Daoy (cell line): ENCODE results near the gene CNNM2. TPM values are rescaled to one million over a fixed set of nuclear protein-coding genes. Genes with fewer than 3 reads are reported as not detected.
"Not testable (repeated sequence)": the region's sequence is repeated elsewhere in the genome, so short reads cannot be mapped to it uniquely, and the experiment has no call there.

Source experiments
- DNase-seq: peaks from one replicate; pipeline ENCODE4 v3.0.0-alpha.2; 2015; ENCODE audit warnings: low read depth
- total RNA-seq: library from RNA; depleted of rRNA; stranded (reverse); fragments of >200 nt; shearing (Covaris generic); gene quantifications from 2 replicates; pipeline ENCODE4 v1.2.3, GENCODE V29; 2014

CNNM2 gene
- total RNA-seq, 1 experiment from 2014 or later: 2.7 TPM

DNA sequence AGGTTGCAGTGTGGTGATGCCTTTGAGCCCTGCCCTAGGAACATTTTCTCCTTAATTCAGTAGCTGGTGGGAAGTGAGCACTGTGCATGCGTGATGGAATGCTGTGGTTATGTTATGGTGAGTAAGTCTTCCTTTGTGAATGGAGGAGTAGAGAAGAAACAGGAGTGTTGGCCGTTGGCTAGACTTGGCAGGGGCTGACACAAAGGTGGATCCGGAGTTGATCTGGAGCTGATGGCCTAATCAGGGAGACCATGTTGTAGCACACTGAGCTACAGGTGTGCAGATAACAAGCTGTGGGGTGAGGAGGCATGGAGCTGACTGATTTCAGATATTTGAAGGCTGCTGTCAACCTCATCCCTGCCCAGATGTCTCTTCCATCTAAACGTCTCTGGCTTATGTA lies 122.3 kb downstream of the CNNM2 start:
- DNase-seq: peak; percentile 69

DNA sequence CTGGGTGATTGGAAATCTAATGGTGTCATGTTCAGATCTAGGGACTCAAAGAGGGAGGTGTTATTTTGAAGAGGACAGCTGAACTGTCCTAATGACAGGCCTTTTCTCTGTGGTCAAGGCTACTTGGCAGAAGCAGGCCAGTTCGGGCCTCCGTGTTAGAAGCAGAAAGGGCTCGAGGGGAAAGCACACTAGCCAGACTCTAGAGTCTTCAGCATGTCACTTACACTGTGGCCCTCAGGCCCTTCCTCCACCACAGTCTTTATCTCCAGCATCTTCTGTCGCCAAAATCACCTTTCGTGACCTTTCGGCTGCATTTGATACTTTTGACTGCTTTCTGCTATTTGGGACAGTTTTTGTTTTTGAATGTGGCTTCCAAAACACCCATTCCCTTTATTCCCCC lies 123.3 kb downstream of the CNNM2 start:
- DNase-seq: no peak

DNA sequence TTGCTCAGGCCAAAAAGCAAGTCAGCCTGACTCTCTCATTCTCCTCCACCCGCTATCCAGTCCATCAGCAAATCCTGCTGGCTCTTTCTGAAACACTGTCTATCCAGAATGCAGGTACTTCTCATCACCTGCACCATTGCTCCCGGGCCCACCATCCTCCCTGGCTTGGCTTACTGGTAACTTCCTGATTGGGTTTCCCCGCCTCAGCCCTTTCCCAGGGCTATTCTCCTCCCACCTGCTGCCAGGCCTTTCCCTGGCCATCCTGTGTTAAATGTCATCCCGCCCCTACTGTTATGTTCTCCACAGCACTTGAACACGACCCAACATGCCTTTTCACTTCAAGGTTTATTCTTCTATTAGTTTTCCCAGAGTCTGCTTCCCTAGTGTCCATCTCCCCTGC lies 124.0 kb downstream of the CNNM2 start:
- no peak for DNase-seq

DNA sequence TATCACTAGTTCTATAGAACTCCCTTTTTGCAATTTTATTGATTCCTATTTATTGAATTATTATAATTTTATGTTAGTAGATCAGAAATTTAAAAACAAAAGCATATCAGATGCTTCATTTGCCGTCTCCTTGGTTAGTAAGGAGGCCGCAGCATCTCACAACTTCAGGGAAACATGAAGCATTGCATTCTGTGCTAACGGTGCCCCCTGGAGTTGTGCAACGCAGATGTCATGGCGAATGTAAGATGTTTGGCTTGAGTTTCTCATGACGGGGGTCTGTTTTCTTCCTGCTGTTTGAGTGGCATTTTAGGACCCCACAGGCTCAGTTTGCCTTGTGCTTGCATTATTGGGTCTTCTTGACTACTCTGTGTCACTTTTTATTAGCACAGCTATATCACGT lies 124.8 kb downstream of the CNNM2 start:
- DNase-seq: no peak

DNA sequence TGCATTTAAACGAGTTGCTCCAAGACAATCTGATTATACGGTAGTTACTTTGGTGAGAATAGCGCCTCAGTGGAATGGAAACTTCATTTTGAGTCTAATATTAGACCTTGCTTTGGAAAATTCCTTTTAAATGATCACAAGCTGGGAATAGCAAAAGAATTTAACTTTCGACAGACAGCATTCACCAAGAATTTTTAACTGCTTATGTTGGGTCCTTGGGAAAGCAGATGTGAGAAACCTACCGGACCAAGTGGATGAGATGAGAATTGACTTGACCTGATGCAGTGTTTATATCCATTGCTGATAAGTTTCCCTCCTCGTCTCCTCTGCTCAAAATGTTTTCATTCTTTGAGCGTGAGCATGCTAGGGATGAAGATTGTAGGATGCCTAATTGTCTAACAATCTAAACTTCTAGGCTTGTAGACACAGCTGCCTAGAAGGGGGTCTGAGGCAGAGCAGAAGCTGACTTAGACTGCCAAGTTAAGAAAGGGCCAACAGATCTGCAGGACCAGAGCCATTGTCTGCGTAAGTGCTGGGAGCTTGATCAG lies 126.9 kb downstream of the CNNM2 start:
- no peak for DNase-seq

DNA sequence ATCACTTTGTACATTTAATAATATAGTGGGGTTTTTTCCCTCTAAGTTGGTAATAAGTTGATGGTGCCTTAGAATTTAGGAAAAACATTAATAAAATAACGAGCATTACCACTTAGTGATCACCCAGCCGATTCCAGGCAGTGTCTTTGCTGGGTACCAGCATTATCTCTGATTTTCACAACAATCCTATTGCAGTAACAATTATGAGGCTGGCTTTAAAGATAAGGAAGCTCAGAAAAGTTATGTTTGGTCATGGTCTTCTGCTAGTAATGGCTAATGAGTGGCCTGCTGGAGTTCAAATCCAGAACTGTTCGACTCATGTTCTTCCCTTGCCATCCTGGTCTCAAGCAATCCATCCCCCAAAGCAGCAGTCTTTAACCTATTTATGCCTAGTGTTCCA lies 127.9 kb downstream of the CNNM2 start:
- DNase-seq: no peak

DNA sequence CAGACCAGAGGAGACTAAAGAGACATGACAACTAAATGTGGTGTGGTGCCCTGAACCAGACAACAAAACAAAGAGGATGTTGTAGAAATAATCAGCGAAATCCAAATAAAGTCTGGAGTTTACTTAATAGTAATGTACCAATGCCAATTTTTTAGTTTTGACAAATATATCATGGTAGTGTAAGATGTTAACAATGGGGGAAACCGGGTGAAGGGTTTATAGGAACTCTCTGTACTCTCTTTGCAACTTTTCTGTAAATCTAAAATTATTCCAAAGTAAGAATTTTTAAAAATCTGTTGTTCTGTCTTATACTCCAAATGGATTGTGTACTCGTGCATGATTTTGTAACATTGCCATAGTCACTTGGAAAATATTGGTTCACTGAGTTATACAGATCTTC lies 129.3 kb downstream of the CNNM2 start:
- DNase-seq: no peak

DNA sequence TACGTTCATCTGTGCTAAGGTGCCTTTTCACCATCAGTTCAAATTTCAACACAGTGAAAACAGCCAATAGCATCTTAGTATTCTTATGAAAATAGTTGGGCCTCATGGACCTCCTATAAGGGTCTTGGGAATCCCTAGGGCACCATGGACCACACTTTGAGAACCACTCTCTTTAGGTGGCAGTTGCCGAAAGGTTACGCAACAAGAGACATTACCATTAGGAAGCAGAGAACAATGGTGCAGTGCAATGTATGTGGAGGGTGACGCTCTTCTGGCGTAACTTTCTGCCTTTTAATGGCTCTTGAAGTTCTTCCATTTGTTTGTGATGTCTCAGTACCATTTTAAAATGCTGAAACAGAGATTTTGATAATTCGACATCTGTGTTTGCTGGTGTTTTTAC lies 131.1 kb downstream of the CNNM2 start:
- no peak for DNase-seq

DNA sequence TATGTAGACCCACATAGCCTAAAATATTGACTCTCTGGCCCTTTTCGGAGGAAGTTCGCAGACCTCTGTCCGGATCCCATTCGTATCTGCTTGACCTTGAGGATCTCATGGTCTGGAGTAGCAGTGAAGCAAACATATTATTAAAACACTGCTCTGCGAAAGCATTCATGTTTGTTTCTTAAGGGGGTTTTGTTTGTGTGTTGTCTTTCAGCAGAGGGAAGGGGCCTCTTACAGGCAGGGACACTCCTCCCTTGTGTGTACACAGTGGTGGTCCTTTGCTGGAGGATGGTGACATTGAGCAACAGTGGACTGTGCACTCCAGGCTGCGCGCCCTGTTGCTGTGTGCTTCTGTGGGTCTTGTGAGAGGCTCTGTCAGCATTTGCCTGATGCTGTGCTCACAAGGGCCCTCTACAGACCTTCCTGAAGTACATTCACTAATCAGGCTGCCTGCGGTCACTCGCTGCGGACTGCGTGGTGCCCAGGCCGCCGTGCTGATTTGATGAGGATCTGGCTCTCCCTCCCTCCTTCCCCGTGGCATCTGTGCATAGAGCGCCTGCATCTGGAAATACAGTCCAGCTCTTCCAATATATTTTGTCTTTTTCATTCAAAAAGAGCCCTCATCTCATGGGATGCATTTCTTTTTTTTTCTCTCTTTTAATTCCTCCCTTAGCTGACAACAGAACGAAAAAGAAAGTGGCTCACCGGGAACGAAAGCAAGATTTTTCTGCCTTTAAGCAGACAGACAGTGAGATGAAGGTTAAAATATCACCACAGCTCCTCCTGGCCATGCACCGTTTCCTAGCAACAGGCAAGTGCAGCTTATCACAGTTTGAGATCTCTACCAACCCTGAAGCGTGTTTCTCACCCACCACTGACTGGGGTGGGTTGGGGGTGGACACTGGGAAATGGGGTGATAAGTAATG lies 135.8 kb downstream of the CNNM2 start:
- no peak for DNase-seq

DNA sequence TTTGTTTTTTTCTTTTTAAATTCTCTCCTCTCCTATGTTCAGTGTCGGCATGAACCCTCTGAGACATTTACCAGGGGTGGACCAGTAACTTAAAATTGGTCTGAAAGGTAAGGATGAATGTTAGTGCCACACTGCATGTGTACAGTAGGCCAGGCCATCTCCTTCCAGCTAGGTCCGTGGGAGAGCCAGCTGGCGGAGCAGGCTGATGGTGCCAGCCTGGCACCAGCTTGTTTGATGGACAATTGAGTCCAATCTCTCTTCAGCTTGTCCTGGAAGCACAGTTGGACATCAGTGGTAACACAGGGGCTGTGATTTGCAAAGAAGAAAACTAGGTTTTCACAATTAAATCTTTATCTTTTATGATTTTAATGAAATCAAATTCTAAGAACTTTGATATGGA lies 136.5 kb downstream of the CNNM2 start:
- DNase-seq: no peak

DNA sequence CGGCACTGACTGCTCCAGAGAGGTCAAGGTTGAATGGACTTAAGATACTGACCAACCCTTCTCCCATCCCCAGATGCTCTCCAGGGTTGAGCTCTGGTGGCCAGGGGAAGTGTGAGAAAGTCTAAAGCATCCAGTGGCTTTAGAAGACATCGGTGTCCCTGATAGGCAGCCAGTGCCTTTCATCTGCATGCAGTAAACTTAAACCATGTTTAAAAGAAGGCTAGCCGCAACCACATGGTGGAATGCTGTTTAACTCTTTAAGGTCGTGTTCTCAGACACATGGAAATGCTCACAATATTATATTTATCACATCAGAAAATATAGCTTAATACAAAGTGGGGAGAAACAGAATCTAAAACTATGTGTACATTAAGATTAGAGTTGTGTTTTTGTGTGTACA lies 137.0 kb downstream of the CNNM2 start:
- DNase-seq: no peak

DNA sequence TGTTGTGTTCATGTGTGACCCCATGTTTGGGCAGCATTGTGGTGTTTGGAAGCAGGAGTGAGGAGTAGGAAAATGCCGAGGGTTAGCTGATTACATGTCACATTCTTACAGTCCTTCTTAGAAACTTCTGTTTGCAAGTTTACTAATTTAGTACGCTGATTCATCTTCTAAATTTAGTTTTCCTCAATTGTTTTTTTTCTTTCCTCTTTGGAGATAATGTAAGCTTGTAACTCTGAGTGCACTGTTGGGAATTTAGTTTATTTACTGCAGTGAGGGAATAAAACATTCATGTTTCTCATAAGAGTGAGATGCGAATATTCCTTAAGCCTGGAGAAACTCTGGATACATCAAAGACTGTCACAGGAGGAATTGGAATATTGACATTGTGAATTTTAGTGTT lies 139.9 kb downstream of the CNNM2 start:
- DNase-seq: no peak

DNA sequence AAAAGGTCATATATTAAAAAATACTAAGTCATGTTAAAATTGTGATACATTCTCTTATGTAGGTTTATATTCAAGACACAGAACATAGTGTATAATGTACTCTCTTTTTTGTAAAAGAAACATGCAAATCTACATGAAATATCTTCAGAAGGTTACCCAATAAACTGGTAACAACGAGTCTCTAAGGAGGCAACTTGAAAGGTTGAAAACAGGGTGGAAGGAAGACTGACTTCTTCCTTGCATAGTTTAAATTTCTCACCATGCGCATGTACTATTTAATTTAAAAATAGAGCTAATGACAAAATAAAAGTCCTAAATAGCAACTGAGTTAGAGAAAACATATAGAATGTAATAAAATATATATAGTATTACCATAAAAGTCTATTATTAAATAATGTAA lies 142.5 kb downstream of the CNNM2 start:
- no peak for DNase-seq

DNA sequence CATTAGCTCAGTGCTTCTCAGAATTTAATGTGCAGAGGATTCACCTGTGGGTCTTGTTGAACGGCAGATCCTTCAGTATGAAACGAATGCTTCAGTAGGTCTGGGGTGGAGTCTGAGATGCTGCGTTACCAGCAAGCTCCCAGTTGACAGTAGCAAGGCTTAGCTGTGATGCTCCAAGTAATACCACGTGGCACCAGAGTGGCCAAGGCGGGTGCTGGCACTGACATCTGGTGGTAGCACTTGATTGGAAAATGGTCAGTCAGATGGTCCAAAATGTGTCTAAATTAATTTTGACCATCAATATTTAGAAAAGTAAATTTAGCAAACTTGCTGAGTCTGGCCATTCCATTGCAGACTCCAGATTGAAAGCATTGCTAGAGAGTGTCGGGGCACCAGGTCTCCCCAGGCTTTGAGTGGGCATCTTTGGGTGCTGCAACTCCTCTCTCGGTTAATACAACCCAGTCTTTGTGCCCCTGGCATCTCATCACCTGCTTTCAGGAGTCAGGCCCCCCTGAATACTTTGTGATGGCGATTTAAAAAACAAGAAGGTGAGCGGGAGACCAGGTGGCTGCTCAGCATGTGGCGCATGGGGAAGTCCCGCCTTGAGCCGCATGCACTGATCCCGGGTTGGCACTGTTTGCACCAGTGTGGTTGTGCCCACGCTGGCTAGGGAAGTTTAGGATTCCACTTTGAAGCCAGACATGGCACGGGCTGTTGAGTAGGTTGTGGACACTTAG lies 144.9 kb downstream of the CNNM2 start:
- DNase-seq: peak; percentile 13

DNA sequence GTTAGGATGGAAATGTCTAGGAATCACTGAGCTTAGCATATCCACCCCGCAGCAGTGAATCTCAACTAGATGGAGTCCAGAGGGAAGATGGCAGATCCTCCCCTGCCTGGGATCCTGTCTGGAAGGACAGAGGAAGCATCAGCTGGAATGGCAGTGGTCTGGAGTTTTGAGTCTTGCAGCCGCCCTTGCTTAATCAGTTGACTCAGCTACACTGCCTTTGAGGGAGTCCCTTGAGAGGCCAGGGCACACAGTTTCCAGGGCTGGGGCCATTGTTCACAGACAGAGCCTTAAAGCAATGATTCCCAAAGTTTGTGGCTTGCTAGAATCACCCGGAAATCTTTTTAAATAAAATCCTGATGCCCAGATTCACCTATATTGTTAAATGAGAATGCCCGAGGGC lies 146.9 kb downstream of the CNNM2 start:
- no peak for DNase-seq

DNA sequence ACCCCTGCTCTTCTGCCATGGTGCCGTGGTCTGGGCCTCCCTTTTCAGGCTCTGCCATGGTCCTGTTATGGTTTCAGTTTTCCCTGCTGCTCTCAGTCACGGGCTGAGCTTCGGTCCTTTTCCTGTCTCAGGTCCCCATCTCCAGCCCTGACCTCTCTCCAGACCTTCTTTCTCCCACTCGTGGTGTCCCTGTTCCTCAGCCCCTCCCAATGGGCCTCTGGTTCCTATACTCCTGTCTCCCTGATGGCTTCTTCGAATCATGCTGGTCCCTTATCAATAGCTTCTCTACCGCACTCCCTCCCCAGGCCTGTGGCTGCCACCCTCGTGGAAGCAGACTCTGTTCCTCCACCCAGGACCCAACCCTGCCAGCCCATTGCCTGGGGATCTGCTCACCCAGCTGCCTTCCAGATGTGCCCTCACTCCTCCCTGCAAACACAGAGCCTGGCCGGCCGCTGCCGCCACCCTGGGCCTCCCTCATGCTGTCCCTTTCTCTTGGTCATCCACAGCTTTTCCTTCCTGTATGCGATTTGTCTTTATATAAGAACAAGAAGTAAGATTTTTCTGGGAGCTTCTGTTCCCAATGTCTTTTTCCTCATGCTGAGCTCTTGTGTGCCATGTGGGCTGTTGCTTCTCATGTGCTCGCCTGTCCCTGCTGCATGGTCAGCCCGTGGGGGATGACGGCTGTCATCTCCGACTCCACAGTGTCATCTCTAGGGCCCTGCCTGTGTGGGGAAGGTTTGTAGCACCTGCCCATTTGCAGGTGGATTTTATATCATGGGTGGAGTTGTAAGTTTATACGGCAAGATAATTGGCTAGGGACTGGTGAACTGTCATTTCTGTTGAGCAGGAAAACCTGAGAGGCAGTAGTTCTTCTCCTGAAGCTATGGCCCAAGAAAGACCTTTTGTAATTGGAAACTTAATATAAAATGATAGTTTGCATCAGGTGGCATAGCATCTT lies 148.3 kb downstream of the CNNM2 start:
- no peak for DNase-seq

DNA sequence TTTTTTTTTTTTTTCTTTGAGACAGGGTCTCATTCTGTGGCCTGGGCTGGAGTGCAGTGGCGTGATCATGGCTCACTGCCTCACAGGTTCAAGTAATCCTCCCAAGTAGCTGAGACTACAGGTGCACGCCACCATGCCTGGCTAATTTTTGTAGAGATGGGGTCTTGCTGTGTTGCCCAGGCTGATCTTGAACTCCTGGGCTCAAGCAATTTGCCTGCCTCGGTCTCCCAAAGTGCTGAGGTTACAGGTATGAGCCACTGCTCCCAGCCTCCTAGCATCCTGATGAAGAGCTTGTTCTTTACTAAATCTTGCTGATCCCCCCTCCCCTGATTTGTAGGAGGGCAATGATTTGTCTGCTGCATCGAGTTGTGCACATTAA lies 149.0 kb downstream of the CNNM2 start:
- DNase-seq: not testable (repeated sequence)

DNA sequence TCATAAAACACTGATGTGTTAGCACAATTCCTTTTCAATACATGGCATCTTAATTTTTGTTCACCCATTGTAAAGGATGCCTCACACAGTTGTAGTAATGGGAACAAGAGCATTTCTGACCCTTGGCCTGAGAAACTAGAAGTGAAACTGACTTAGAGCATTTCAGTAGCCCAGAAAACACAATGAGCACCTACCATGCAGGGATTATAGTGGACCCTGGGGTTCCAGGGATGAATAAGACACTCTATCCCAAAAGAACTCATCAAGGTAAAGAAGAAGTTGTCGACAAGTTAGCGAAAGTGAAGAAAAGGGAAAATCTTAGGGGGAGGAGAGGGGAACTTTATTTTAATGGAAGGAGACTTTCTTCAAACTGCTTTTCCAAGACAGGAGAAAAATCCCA lies 149.4 kb downstream of the CNNM2 start:
- DNase-seq: no peak

DNA sequence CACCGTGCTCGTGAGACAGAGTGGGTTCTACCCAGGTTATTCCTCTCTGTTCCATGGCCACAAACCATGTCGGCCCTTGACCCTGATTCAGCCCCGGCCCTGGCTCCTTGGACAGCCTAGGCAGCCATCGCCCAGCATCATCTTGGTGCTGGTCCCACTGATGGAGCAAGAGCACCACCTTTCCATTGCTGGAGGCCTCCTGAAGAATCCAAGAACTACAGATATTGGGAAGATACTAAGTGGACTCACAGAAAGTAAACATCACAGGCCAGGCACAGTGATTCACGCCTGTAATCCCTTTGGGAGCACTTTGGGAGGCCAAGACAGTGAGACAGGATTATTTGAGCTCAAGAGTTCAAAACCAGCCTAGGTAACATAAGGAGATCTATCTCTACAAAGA lies 149.9 kb downstream of the CNNM2 start:
- DNase-seq: no peak

DNA sequence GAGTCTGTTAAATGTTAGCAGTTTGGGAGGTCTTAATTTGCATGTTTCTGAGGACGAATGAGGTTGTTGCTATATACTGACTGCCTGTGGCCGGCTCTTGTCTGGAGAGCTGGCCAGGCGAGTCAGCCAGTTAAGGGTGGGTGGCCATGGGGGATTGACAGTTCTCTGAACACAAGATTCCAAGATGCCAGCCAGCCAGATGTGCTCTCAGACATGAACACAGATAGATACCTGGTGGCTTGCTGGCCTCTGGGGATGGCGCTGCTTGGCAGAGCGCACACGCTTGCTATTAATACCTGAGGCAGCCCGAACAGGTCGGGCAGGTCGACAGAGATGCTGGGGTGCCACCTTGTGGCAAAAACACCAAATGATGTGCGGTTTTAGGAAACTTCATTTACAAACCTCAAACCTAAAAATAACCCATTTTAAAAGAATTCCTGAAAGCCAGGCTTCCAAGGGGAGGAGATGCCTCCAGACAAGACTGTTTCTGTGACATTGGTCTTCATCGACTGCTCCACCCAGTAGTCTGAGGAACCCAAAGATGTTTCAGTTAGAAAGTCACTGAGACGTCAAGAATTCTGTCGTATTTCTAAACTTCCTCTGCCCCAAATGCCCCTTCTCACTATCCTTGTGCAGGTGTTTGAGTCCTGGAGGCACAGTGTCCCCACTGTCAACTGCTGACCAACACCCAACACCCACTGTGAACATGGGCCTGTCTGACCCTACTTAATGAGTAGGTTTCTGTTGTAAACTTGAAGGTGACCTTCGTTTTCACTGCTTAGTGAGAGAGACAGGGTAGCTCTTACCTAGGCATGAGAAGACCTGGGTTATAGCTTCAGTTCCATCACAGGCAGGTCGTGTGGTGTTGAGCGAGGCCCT lies 151.6 kb downstream of the CNNM2 start:
- peak; percentile 37 for DNase-seq

DNA sequence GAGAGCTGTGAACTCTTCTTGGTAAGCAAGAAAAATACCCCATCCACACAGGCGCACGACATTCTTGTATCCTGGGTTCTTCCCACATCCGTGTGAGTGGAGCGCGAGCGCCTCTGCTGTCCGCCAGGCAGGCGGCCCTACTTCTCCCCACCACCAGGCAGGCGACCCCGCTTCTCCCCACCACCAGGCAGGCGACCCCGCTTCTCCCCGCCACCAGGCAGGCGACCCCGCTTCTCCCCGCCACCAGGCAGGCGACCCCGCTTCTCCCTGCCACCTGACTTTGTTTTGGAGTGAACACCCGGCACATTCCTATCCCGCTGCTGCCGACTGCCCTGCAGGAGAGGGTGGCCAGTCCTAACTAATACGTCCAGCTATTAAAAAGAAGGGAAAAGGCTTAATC lies 154.2 kb downstream of the CNNM2 start:
- no peak for DNase-seq
